Liver (tissue), 9 donors: Measurements from ENCODE around the gene MICAL1. TPM values are rescaled to one million over a fixed set of nuclear protein-coding genes. Genes with fewer than 3 reads are reported as not detected.

ENCODE experiments used
- DNase-seq: peaks from one replicate; pipeline ENCODE4 v3.0.0-alpha.2; 2017; ENCODE audit warnings: low spot score
- H3K27ac ChIP-seq, 2 donors: one replicate each; pipeline ENCODE4 v1.7.0; 2013; ENCODE audit warnings: inconsistent platforms in 2 of 2, low read length in 2 of 2, control low read depth in 1 of 2, low read depth in 1 of 2, mild to moderate bottlenecking in 1 of 2
- H3K27me3 ChIP-seq, 4 donors: one replicate each; pipeline versions ENCODE4 v1.6.1 to v1.7.0; 2013; ENCODE audit warnings: low read length in 3 of 4, inconsistent platforms in 1 of 4, mild to moderate bottlenecking in 1 of 4, moderate library complexity in 1 of 4; ENCODE audit not compliant: control insufficient read depth in 4 of 4, insufficient read depth in 4 of 4
- H3K36me3 ChIP-seq, 4 donors: one replicate each; pipeline versions ENCODE4 v1.6.1 to v1.7.0; 2013; ENCODE audit warnings: low read length in 3 of 4, mild to moderate bottlenecking in 3 of 4, low read depth in 1 of 4, moderate library complexity in 1 of 4; ENCODE audit not compliant: control insufficient read depth in 4 of 4, insufficient read depth in 3 of 4
- H3K4me1 ChIP-seq, 4 donors: one replicate each; pipeline versions ENCODE4 v1.6.1 to v1.7.0; 2013; ENCODE audit warnings: low read length in 3 of 4, mild to moderate bottlenecking in 3 of 4, moderate library complexity in 1 of 4; ENCODE audit not compliant: control insufficient read depth in 4 of 4, insufficient read depth in 4 of 4
- H3K4me3 ChIP-seq, 3 donors: one replicate each; pipeline versions ENCODE4 v1.6.1 to v1.7.0; 2013; ENCODE audit warnings: low read length in 3 of 3, control low read depth in 1 of 3, low read depth in 1 of 3, mild to moderate bottlenecking in 1 of 3
- H3K9ac ChIP-seq, 2 donors: one replicate each; pipeline ENCODE4 v1.7.0; 2013; ENCODE audit warnings: low read length in 2 of 2, mild to moderate bottlenecking in 2 of 2, moderate library complexity in 2 of 2, control low read depth in 1 of 2, low read depth in 1 of 2
- H3K9me3 ChIP-seq, 4 donors: one replicate each; pipeline versions ENCODE4 v1.6.1 to v1.7.0; 2013; ENCODE audit warnings: low read length in 3 of 4; ENCODE audit not compliant: control insufficient read depth in 4 of 4
- CTCF ChIP-seq: fragments of 150-350 bp; IDR thresholded peaks from 2 replicates; pipeline ENCODE4 v1.5.1; 2017; ENCODE audit warnings: improper control_type of control experiment, low read depth, low read length; ENCODE audit not compliant: missing input control
- EGR1 ChIP-seq, 2 donors: IDR thresholded peaks; 2 replicates each; pipeline ENCODE4 v1.6.1; 2016 to 2018; ENCODE audit warnings: antibody characterized with exemption in 2 of 2, low read depth in 2 of 2
- FOXA1 ChIP-seq: IDR thresholded peaks from 2 replicates; pipeline ENCODE4 v1.6.1; 2016; ENCODE audit warnings: antibody characterized with exemption
- FOXA2 ChIP-seq: IDR thresholded peaks from 2 replicates; pipeline ENCODE4 v1.6.1; 2016; ENCODE audit warnings: antibody characterized with exemption
- GABPA ChIP-seq, 2 donors: IDR thresholded peaks in 1 of 2; conservative IDR thresholded peaks in 1 of 2; 2 replicates each; pipeline ENCODE4 v1.6.1; 2016; ENCODE audit warnings: antibody characterized with exemption in 2 of 2, mild to moderate bottlenecking in 1 of 2, moderate library complexity in 1 of 2
- HNF4A ChIP-seq, 2 donors: conservative IDR thresholded peaks; 2 replicates each; pipeline ENCODE4 v1.6.1; 2016; ENCODE audit warnings: antibody characterized with exemption in 2 of 2, mild to moderate bottlenecking in 2 of 2
- HNF4G ChIP-seq: IDR thresholded peaks from 2 replicates; pipeline ENCODE4 v1.6.1; 2016; ENCODE audit warnings: antibody characterized with exemption
- JUND ChIP-seq, 2 donors: IDR thresholded peaks; 2 replicates each; pipeline ENCODE4 v1.6.1; 2016; ENCODE audit warnings: antibody characterized with exemption in 2 of 2
- NR2F2 ChIP-seq: IDR thresholded peaks from 2 replicates; pipeline ENCODE4 v1.6.1; 2016; ENCODE audit warnings: antibody characterized with exemption
- RAD21 ChIP-seq, 2 donors: IDR thresholded peaks; 2 replicates each; pipeline ENCODE4 v1.6.1; 2016; ENCODE audit warnings: antibody characterized with exemption in 2 of 2, mild to moderate bottlenecking in 2 of 2
- RXRA ChIP-seq, 2 donors: IDR thresholded peaks; 2 replicates each; pipeline ENCODE4 v1.6.1; 2017 to 2018; ENCODE audit warnings: antibody characterized with exemption in 2 of 2, mild to moderate bottlenecking in 1 of 2
- SP1 ChIP-seq: IDR thresholded peaks from 2 replicates; pipeline ENCODE4 v1.6.1; 2018; ENCODE audit warnings: antibody characterized with exemption, mild to moderate bottlenecking
- TAF1 ChIP-seq: conservative IDR thresholded peaks from 2 replicates; pipeline ENCODE4 v1.6.1; 2016; ENCODE audit warnings: antibody characterized with exemption, mild to moderate bottlenecking
- YY1 ChIP-seq: IDR thresholded peaks from 2 replicates; pipeline ENCODE4 v1.6.1; 2016; ENCODE audit warnings: antibody characterized with exemption, mild to moderate bottlenecking
- WGBS: extraction: QIAGEN DNeasy Blood & Tissue Kit; methylation state at CpG from one replicate; pipeline ENCODE4 v1.1.7; 2013; 5-methylcytosine and 5-hydroxymethylcytosine counted together
- polyA plus RNA-seq, 2 donors: library from polyadenylated mRNA; stranded (reverse) in 1 of 2; unstranded in 1 of 2; fragments of 200-250 nt in 1 of 2; fragments of >200 nt in 1 of 2; fragmentation: Nextera tagmentation in 1 of 2; extraction: Ambion mirVana in 1 of 2; gene quantifications; one replicate each; pipeline versions ENCODE4 v1.2.1 to v1.2.3, GENCODE V29; 2013 to 2015
- total RNA-seq, 2 donors: library from RNA; depleted of rRNA; stranded (reverse); fragments of >200 nt; gene quantifications; one replicate each; pipeline ENCODE4 v1.2.3, GENCODE V29; 2014
- TF ChIP-seq, protein P1 (sequence below): IDR thresholded peaks from 2 replicates; pipeline ENCODE4 v1.6.1; 2016; ENCODE audit warnings: antibody characterized with exemption
- TF ChIP-seq, protein P2 (sequence below): IDR thresholded peaks from 2 replicates; pipeline ENCODE4 v1.6.1; 2016; ENCODE audit warnings: antibody characterized with exemption, mild to moderate bottlenecking
- TF ChIP-seq, protein P3 (sequence below): IDR thresholded peaks from 2 replicates; pipeline ENCODE4 v1.6.1; 2016; ENCODE audit warnings: antibody characterized with exemption
- donor health status: healthy.
- donor health status: healthy.
- donor health status: healthy.
- donor health status: healthy.
- donor health status: healthy.

MICAL1 gene
- total and polyA plus RNA-seq, 4 donors = 1.8 to 4.9 (median 3.3) TPM

DNA sequence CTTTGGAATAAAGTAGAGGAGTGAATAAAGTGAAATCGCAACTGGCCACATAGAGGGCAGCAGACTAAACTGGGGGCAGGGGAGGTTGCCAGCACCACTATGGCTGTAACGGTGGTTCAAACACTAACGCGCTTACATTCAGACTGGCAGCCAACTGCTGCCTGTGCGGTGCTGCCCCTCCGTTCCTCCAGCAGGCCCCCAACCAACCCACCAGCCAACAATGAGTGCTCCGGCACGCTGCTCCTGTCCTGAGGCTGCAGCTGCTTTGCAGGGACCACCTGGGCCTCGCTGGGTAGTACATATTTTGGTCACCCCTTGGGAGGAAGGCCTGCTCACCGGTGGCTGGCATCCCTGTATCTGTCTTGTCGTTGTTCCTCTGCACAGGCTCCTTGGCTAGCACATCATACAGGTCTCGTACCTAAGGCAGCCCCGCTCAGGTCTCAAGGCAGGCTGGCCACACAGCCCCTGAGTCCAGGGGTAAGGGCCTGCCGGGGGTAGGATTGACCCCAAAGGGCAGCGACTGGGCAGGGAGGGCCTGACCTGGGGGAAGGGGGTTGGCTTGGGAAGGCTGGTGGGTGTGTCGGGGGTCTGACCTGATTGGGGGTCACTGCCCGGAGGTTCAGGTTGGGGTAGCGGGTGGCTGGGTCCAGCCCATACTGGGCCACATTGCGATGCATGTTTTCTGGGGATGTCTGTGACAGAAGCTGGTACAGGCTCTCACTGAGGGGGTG, 6.3 kb downstream of the MICAL1 start:
- 84% methylated on average over 19 of the region's 19 CpGs for WGBS
- Histone ChIP-seq H3K36me3 (peaks cover 0 to 3% (median under 1%) of the 10 kb centered on the region in 4 donors), H3K27me3 (no peaks in the 10 kb centered on the region), H3K4me1 (no peaks in the 10 kb centered on the region), H3K4me3 (no peak overlapping the region), H3K9me3 (no peaks in the 10 kb centered on the region), H3K27ac (no peak overlapping the region), H3K9ac (no peak overlapping the region)
- DNase-seq = no peak
- TF ChIP-seq CTCF = no peak
- TF ChIP-seq, protein P1, sequence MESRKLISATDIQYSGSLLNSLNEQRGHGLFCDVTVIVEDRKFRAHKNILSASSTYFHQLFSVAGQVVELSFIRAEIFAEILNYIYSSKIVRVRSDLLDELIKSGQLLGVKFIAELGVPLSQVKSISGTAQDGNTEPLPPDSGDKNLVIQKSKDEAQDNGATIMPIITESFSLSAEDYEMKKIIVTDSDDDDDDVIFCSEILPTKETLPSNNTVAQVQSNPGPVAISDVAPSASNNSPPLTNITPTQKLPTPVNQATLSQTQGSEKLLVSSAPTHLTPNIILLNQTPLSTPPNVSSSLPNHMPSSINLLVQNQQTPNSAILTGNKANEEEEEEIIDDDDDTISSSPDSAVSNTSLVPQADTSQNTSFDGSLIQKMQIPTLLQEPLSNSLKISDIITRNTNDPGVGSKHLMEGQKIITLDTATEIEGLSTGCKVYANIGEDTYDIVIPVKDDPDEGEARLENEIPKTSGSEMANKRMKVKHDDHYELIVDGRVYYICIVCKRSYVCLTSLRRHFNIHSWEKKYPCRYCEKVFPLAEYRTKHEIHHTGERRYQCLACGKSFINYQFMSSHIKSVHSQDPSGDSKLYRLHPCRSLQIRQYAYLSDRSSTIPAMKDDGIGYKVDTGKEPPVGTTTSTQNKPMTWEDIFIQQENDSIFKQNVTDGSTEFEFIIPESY = no peak
- no peak for TF ChIP-seq SP1
- no peak for TF ChIP-seq YY1
- no peak for TF ChIP-seq JUND (IDR thresholded peaks at IDR 0.05)
- no peak for TF ChIP-seq HNF4A (conservative IDR thresholded peaks at IDR 0.05)
- TF ChIP-seq GABPA (IDR thresholded peaks at IDR 0.05 in 1 of 2, conservative IDR thresholded peaks at IDR 0.05 in 1 of 2) = no peak
- TF ChIP-seq FOXA2 = no peak
- no peak for TF ChIP-seq HNF4G

- 82% methylated on average over 7 of the region's 7 CpGs for WGBS
- Histone ChIP-seq H3K4me3 (no peak overlapping the region), H3K27me3 (no peaks in the 10 kb centered on the region), H3K27ac (no peak overlapping the region), H3K9ac (no peak overlapping the region), H3K36me3 (peaks cover 0 to 3% (median 1%) of the 10 kb centered on the region in 4 donors), H3K4me1 (no peaks in the 10 kb centered on the region), H3K9me3 (no peaks in the 10 kb centered on the region)
- no peak for TF ChIP-seq NR2F2
- no peak for TF ChIP-seq RXRA (IDR thresholded peaks at IDR 0.05)
- no peak for TF ChIP-seq FOXA2
- TF ChIP-seq RAD21 (IDR thresholded peaks at IDR 0.05) = no peak
- no peak for TF ChIP-seq TAF1
- no peak for TF ChIP-seq GABPA (IDR thresholded peaks at IDR 0.05 in 1 of 2, conservative IDR thresholded peaks at IDR 0.05 in 1 of 2)
- no peak for TF ChIP-seq JUND (IDR thresholded peaks at IDR 0.05)
- no peak for DNase-seq
Measured at GRCh38 chr6:109448615-109449014, 7.0 kb downstream of the MICAL1 start.

GRCh38 chr6:109447878-109448555, 7.6 kb downstream of the MICAL1 start:
- no peak for DNase-seq
- Histone ChIP-seq H3K27me3 (no peaks in the 10 kb centered on the region), H3K4me1 (no peaks in the 10 kb centered on the region), H3K9me3 (no peaks in the 10 kb centered on the region), H3K36me3 (peaks cover 0 to 3% (median 2%) of the 10 kb centered on the region in 4 donors), H3K27ac (no peak overlapping the region), H3K4me3 (no peak overlapping the region), H3K9ac (no peak overlapping the region)
- TF ChIP-seq, protein P2, sequence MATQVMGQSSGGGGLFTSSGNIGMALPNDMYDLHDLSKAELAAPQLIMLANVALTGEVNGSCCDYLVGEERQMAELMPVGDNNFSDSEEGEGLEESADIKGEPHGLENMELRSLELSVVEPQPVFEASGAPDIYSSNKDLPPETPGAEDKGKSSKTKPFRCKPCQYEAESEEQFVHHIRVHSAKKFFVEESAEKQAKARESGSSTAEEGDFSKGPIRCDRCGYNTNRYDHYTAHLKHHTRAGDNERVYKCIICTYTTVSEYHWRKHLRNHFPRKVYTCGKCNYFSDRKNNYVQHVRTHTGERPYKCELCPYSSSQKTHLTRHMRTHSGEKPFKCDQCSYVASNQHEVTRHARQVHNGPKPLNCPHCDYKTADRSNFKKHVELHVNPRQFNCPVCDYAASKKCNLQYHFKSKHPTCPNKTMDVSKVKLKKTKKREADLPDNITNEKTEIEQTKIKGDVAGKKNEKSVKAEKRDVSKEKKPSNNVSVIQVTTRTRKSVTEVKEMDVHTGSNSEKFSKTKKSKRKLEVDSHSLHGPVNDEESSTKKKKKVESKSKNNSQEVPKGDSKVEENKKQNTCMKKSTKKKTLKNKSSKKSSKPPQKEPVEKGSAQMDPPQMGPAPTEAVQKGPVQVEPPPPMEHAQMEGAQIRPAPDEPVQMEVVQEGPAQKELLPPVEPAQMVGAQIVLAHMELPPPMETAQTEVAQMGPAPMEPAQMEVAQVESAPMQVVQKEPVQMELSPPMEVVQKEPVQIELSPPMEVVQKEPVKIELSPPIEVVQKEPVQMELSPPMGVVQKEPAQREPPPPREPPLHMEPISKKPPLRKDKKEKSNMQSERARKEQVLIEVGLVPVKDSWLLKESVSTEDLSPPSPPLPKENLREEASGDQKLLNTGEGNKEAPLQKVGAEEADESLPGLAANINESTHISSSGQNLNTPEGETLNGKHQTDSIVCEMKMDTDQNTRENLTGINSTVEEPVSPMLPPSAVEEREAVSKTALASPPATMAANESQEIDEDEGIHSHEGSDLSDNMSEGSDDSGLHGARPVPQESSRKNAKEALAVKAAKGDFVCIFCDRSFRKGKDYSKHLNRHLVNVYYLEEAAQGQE = no peak
- TF ChIP-seq HNF4A (conservative IDR thresholded peaks at IDR 0.05) (no peak), TAF1 (no peak), EGR1 (IDR thresholded peaks at IDR 0.05; ENCODE audit: low read depth in 2 of 2) (no peak), NR2F2 (no peak), FOXA1 (no peak), RXRA (IDR thresholded peaks at IDR 0.05) (no peak)
- TF ChIP-seq, protein P3, sequence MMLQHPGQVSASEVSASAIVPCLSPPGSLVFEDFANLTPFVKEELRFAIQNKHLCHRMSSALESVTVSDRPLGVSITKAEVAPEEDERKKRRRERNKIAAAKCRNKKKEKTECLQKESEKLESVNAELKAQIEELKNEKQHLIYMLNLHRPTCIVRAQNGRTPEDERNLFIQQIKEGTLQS = no peak
- 86% methylated on average over 8 of the region's 8 CpGs for WGBS
